Measurements from ENCODE around the gene MAPKAPK2.

GRCh38 chr1:206649261-206649921 is 35.3 kb upstream of the MAPKAPK2 start:
- TF ChIP-seq, protein P1, sequence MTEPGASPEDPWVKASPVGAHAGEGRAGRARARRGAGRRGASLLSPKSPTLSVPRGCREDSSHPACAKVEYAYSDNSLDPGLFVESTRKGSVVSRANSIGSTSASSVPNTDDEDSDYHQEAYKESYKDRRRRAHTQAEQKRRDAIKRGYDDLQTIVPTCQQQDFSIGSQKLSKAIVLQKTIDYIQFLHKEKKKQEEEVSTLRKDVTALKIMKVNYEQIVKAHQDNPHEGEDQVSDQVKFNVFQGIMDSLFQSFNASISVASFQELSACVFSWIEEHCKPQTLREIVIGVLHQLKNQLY (CRISPR knock-in tag; IDR thresholded peaks at IDR 0.05): no peak
- TF ChIP-seq, protein P2, sequence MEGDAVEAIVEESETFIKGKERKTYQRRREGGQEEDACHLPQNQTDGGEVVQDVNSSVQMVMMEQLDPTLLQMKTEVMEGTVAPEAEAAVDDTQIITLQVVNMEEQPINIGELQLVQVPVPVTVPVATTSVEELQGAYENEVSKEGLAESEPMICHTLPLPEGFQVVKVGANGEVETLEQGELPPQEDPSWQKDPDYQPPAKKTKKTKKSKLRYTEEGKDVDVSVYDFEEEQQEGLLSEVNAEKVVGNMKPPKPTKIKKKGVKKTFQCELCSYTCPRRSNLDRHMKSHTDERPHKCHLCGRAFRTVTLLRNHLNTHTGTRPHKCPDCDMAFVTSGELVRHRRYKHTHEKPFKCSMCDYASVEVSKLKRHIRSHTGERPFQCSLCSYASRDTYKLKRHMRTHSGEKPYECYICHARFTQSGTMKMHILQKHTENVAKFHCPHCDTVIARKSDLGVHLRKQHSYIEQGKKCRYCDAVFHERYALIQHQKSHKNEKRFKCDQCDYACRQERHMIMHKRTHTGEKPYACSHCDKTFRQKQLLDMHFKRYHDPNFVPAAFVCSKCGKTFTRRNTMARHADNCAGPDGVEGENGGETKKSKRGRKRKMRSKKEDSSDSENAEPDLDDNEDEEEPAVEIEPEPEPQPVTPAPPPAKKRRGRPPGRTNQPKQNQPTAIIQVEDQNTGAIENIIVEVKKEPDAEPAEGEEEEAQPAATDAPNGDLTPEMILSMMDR (IDR thresholded peaks at IDR 0.05): no peak
- TF ChIP-seq, protein P3, sequence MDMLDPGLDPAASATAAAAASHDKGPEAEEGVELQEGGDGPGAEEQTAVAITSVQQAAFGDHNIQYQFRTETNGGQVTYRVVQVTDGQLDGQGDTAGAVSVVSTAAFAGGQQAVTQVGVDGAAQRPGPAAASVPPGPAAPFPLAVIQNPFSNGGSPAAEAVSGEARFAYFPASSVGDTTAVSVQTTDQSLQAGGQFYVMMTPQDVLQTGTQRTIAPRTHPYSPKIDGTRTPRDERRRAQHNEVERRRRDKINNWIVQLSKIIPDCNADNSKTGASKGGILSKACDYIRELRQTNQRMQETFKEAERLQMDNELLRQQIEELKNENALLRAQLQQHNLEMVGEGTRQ (CRISPR knock-in tag; IDR thresholded peaks at IDR 0.05): no peak
- TF ChIP-seq JUN (CRISPR knock-in tag; IDR thresholded peaks at IDR 0.05): no peak
- TF ChIP-seq SP1 (CRISPR knock-in tag; conservative IDR thresholded peaks at IDR 0.05): no peak
- no peak for TF ChIP-seq MAX (CRISPR knock-in tag; IDR thresholded peaks at IDR 0.05)
- TF ChIP-seq, protein P4, sequence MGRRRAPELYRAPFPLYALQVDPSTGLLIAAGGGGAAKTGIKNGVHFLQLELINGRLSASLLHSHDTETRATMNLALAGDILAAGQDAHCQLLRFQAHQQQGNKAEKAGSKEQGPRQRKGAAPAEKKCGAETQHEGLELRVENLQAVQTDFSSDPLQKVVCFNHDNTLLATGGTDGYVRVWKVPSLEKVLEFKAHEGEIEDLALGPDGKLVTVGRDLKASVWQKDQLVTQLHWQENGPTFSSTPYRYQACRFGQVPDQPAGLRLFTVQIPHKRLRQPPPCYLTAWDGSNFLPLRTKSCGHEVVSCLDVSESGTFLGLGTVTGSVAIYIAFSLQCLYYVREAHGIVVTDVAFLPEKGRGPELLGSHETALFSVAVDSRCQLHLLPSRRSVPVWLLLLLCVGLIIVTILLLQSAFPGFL (CRISPR knock-in tag; IDR thresholded peaks at IDR 0.05; ENCODE audit: borderline replicate concordance): no peak
- TF ChIP-seq NR3C1 (CRISPR knock-in tag; conservative IDR thresholded peaks at IDR 0.05; ENCODE audit: low read depth): no peak
- no peak for TF ChIP-seq KAT7 (CRISPR knock-in tag; IDR thresholded peaks at IDR 0.05; ENCODE audit: borderline replicate concordance)
- TF ChIP-seq, protein P5, sequence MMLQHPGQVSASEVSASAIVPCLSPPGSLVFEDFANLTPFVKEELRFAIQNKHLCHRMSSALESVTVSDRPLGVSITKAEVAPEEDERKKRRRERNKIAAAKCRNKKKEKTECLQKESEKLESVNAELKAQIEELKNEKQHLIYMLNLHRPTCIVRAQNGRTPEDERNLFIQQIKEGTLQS (CRISPR knock-in tag; conservative IDR thresholded peaks at IDR 0.05): no peak
- TF ChIP-seq ATF6 (CRISPR knock-in tag; IDR thresholded peaks at IDR 0.05): no peak
- TF ChIP-seq NFYB (CRISPR knock-in tag; conservative IDR thresholded peaks at IDR 0.05; ENCODE audit: low read depth): no peak
- no peak for TF ChIP-seq SMAD3 (CRISPR knock-in tag; IDR thresholded peaks at IDR 0.05; ENCODE audit: borderline replicate concordance)
- no peak for TF ChIP-seq FOXK1 (CRISPR knock-in tag; IDR thresholded peaks at IDR 0.05)
